ENCODE measurements around the gene MAN2A1.

The MAN2A1 gene

GRCh38 chr5:109669991-109670706 is 19.6 kb upstream of the MAN2A1 start:
- Histone ChIP-seq H3K9ac (ENCODE audit: insufficient read length) (no peak overlapping the region), H3K27ac (no peak overlapping the region)
- TF ChIP-seq FOXP2 (optimal IDR thresholded peaks at IDR 0.05; ENCODE audit: control extremely low read depth, extremely low read length, insufficient read depth), result no peak
- no peak for TF ChIP-seq POLR2AphosphoS5 (IDR thresholded peaks at IDR 0.05; ENCODE audit: borderline replicate concordance, low read depth, low read length)
- TF ChIP-seq EZH2 (IDR thresholded peaks at IDR 0.05), result no peak

GRCh38 chr5:109671136-109671535 is 18.6 kb upstream of the MAN2A1 start:
- no peak for DNase-seq (ENCODE audit: low read depth, low spot score)
- Histone ChIP-seq H3K9ac (ENCODE audit: insufficient read length) (no peak overlapping the region), H3K27ac (no peak overlapping the region), H3K4me3 (no peak overlapping the region), H3K36me3 (ENCODE audit: insufficient read depth, low read length) (no peaks in the 10 kb centered on the region), H3K9me3 (ENCODE audit: low read depth, low read length) (no peaks in the 10 kb centered on the region)
- no peak for TF ChIP-seq FOXP2 (optimal IDR thresholded peaks at IDR 0.05; ENCODE audit: control extremely low read depth, extremely low read length, insufficient read depth)
- no peak for TF ChIP-seq EZH2 (IDR thresholded peaks at IDR 0.05)
- TF ChIP-seq POLR2AphosphoS5 (IDR thresholded peaks at IDR 0.05; ENCODE audit: borderline replicate concordance, low read depth, low read length), result no peak

More at GRCh38 chr5:109669991-109670706, 19.6 kb upstream of the MAN2A1 start:
- Histone ChIP-seq H3K4me3 (no peak overlapping the region), H3K9me3 (ENCODE audit: low read depth, low read length) (no peaks in the 10 kb centered on the region), H3K36me3 (ENCODE audit: insufficient read depth, low read length) (no peaks in the 10 kb centered on the region)
- DNase-seq (ENCODE audit: low read depth, low spot score), result no peak

- no peak for DNase-seq (ENCODE audit: low read depth, low spot score)
- H3K4me3 ChIP-seq, result no peak overlapping the region
- no peaks in the 10 kb centered on the region for H3K36me3 ChIP-seq (ENCODE audit: insufficient read depth, low read length)
- H3K9ac ChIP-seq (ENCODE audit: insufficient read length), result no peak overlapping the region
- no peaks in the 10 kb centered on the region for H3K9me3 ChIP-seq (ENCODE audit: low read depth, low read length)
- TF ChIP-seq FOXP2 (optimal IDR thresholded peaks at IDR 0.05; ENCODE audit: control extremely low read depth, extremely low read length, insufficient read depth) (no peak), POLR2AphosphoS5 (IDR thresholded peaks at IDR 0.05; ENCODE audit: borderline replicate concordance, low read depth, low read length) (no peak), EZH2 (IDR thresholded peaks at IDR 0.05) (no peak)
- H3K27ac ChIP-seq, result no peak overlapping the region
These were observed 15.1 kb upstream of the MAN2A1 start for GRCh38 chr5:109674596-109674995.

- no peaks in the 10 kb centered on the region for H3K9me3 ChIP-seq (ENCODE audit: low read depth, low read length)
- no peaks in the 10 kb centered on the region for H3K36me3 ChIP-seq (ENCODE audit: insufficient read depth, low read length)
- no peak overlapping the region for H3K4me3 ChIP-seq
- no peak overlapping the region for H3K9ac ChIP-seq (ENCODE audit: insufficient read length)
- no peak for DNase-seq (ENCODE audit: low read depth, low spot score)
- H3K27ac ChIP-seq, result no peak overlapping the region
- TF ChIP-seq FOXP2 (optimal IDR thresholded peaks at IDR 0.05; ENCODE audit: control extremely low read depth, extremely low read length, insufficient read depth) (no peak), POLR2AphosphoS5 (IDR thresholded peaks at IDR 0.05; ENCODE audit: borderline replicate concordance, low read depth, low read length) (no peak), EZH2 (IDR thresholded peaks at IDR 0.05) (no peak)
These were observed 12.8 kb upstream of the MAN2A1 start for GRCh38 chr5:109676920-109677319.

GRCh38 chr5:109678447-109678846 is 11.3 kb upstream of the MAN2A1 start:
- no peak for TF ChIP-seq FOXP2 (optimal IDR thresholded peaks at IDR 0.05; ENCODE audit: control extremely low read depth, extremely low read length, insufficient read depth)
- no peak for TF ChIP-seq POLR2AphosphoS5 (IDR thresholded peaks at IDR 0.05; ENCODE audit: borderline replicate concordance, low read depth, low read length)
- TF ChIP-seq EZH2 (IDR thresholded peaks at IDR 0.05), result no peak
- no peak overlapping the region for H3K27ac ChIP-seq
- no peak overlapping the region for H3K4me3 ChIP-seq
- H3K36me3 ChIP-seq (ENCODE audit: insufficient read depth, low read length), result no peaks in the 10 kb centered on the region
- no peak for DNase-seq (ENCODE audit: low read depth, low spot score)
- no peak overlapping the region for H3K9ac ChIP-seq (ENCODE audit: insufficient read length)
- no peaks in the 10 kb centered on the region for H3K9me3 ChIP-seq (ENCODE audit: low read depth, low read length)

GRCh38 chr5:109681763-109682162 is 8.0 kb upstream of the MAN2A1 start:
- no peak overlapping the region for H3K27ac ChIP-seq
- H3K4me3 ChIP-seq, result no peak overlapping the region
- no peak for DNase-seq (ENCODE audit: low read depth, low spot score)
- no peaks in the 10 kb centered on the region for H3K36me3 ChIP-seq (ENCODE audit: insufficient read depth, low read length)
- H3K9me3 ChIP-seq (ENCODE audit: low read depth, low read length), result no peaks in the 10 kb centered on the region
- no peak for TF ChIP-seq EZH2 (IDR thresholded peaks at IDR 0.05)
- no peak for TF ChIP-seq FOXP2 (optimal IDR thresholded peaks at IDR 0.05; ENCODE audit: control extremely low read depth, extremely low read length, insufficient read depth)
- TF ChIP-seq POLR2AphosphoS5 (IDR thresholded peaks at IDR 0.05; ENCODE audit: borderline replicate concordance, low read depth, low read length), result no peak
- no peak overlapping the region for H3K9ac ChIP-seq (ENCODE audit: insufficient read length)

GRCh38 chr5:109682383-109682782 is 7.3 kb upstream of the MAN2A1 start:
- Histone ChIP-seq H3K9me3 (ENCODE audit: low read depth, low read length) (no peaks in the 10 kb centered on the region), H3K36me3 (ENCODE audit: insufficient read depth, low read length) (no peaks in the 10 kb centered on the region), H3K27ac (no peak overlapping the region), H3K9ac (ENCODE audit: insufficient read length) (no peak overlapping the region), H3K4me3 (no peak overlapping the region)
- no peak for DNase-seq (ENCODE audit: low read depth, low spot score)
- TF ChIP-seq EZH2 (IDR thresholded peaks at IDR 0.05), result no peak
- no peak for TF ChIP-seq FOXP2 (optimal IDR thresholded peaks at IDR 0.05; ENCODE audit: control extremely low read depth, extremely low read length, insufficient read depth)
- TF ChIP-seq POLR2AphosphoS5 (IDR thresholded peaks at IDR 0.05; ENCODE audit: borderline replicate concordance, low read depth, low read length), result no peak

- Histone ChIP-seq H3K9me3 (ENCODE audit: low read depth, low read length) (peaks cover 4% of the 10 kb centered on the region; the same call in 1 of the 2 replicates), H3K9ac (ENCODE audit: insufficient read length) (no peak overlapping the region), H3K36me3 (ENCODE audit: insufficient read depth, low read length) (no peaks in the 10 kb centered on the region), H3K27ac (no peak overlapping the region), H3K4me3 (no peak overlapping the region)
- no peak for DNase-seq (ENCODE audit: low read depth, low spot score)
- no peak for TF ChIP-seq EZH2 (IDR thresholded peaks at IDR 0.05)
- TF ChIP-seq FOXP2 (optimal IDR thresholded peaks at IDR 0.05; ENCODE audit: control extremely low read depth, extremely low read length, insufficient read depth), result no peak
- TF ChIP-seq POLR2AphosphoS5 (IDR thresholded peaks at IDR 0.05; ENCODE audit: borderline replicate concordance, low read depth, low read length), result no peak
These were observed 3.8 kb upstream of the MAN2A1 start for GRCh38 chr5:109685916-109686315.

- H3K9ac ChIP-seq (ENCODE audit: insufficient read length), result no peak overlapping the region
- peak overlapping the region; percentile 56; the same call in 1 of the 2 replicates for H3K27ac ChIP-seq
- no peak for DNase-seq (ENCODE audit: low read depth, low spot score)
- peaks cover 4% of the 10 kb centered on the region; the same call in 1 of the 2 replicates for H3K9me3 ChIP-seq (ENCODE audit: low read depth, low read length)
- H3K4me3 ChIP-seq, result peak overlapping the region; percentile 94
- no peak for TF ChIP-seq EZH2 (IDR thresholded peaks at IDR 0.05)
- no peak for TF ChIP-seq FOXP2 (optimal IDR thresholded peaks at IDR 0.05; ENCODE audit: control extremely low read depth, extremely low read length, insufficient read depth)
- no peak for TF ChIP-seq POLR2AphosphoS5 (IDR thresholded peaks at IDR 0.05; ENCODE audit: borderline replicate concordance, low read depth, low read length)
- no peaks in the 10 kb centered on the region for H3K36me3 ChIP-seq (ENCODE audit: insufficient read depth, low read length)
These were observed 1.1 kb upstream of the MAN2A1 start for GRCh38 chr5:109688630-109688969.

Measured in SK-N-MC (cell line).